ENCODE data around the gene C11orf24. TPM values are rescaled to one million over a fixed set of nuclear protein-coding genes. Genes with fewer than 3 reads are reported as not detected.

C11orf24 gene
- total and polyA plus RNA-seq, 12 donors = 14.9 to 62.2 (median 30.8) TPM

DNA sequence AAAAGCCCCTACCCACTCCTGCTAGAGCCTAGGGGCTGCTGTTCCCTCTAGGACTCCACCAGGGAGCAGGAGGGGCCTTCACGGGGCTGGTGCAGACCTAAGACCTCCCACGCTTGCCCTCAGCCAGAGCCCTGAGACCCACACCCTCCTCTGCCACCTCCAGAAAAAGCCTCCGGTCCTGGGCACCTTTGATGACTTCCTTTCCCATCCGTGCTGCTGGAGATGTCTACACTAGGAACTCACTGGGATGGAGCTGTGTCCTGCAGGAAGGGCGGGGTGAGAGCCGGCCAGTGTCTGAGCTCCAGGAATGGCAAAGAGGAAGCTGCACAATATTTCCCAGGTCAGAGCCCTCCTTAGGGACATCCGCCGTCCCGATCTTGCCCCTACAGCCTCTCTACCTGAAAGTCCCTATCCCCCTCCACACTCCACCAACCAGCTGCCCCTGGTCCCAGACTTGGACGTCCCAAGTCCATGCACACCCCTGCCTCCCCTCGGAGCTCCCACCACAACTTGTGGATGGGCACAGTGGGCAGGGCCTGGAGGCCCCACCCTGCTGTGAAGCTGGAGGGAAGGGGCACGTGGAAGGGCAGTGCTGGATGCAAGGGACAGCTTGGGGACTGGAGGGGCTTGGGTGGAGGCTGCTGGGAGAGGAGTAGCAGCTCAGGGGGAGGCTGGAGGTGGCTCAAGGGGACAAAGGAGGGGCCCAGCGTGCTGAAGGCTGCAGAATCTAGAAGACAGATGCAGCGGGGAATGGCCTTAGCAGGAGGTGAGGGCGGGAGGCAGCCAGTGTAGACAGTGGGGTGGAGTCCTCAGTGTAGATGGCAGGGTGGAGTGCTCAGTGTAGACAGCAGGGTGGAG is 27.1 kb upstream of the C11orf24 start:
- Histone ChIP-seq H3K27me3 (no peaks in the 10 kb centered on the region), H3K9me3 (no peaks in the 10 kb centered on the region), H3K36me3 (no peaks in the 10 kb centered on the region), H3K4me1 (peaks cover 6 to 28% (median 17%) of the 10 kb centered on the region in 9 donors), H3K27ac (no peak overlapping the region), H3K4me3 (no peak overlapping the region)
- peak in 7 of 8 donors; percentile 23 to 73 (median 48) for ATAC-seq
- 64 to 71% methylated on average over 15 of the region's 15 CpGs for WGBS, 2 donors
- TF ChIP-seq CTCF (IDR thresholded peaks at IDR 0.05) = no peak
- no peak for DNase-seq
- intact Hi-C loops (cut with DNase I) = loop anchor here in 6 of 10 donors (1.0 to 10.0 kb wide), 7 partner anchors 42 to 148 kb away; no protein-coding TSS in a partner anchor

DNA sequence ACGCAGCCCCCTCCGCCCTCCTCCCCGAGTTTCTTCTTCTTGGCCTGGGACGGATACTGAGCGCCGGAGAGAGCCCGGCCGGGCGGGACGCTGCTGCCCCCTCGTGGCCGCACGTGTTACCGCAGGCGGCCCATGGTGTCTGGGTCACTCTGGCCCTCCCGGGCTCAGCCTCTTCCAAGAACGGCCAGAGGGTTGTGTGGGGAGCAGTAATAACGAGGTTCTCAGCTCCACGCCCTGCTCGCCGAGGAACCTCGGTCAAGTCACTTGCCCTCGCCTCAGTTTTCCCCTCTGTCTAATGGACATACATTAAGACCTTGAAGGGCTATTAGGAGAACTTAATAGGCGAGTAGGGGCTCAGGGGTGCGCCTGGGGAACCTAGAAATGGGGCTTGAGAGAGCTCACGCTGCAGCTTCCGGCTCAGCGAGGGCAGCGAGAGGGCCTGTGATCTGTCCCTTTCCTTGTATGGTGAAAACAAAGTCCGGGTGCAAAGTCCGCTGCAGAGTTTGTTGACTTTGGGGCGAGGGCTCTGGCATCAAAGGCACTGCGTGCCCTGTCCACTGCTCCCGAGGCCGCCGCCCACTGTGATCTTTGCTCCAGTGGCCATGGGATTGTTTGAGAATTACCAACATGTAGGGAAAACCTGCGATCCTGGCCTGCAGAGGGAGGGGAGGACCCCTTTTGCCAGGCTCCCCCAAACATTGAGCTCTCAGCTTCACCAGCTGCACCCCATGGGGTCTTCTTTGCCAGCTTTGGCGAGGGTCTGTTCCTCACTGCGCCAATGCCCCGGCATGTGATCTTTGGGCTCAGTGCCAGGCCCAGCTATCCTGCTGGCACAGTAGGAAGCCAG is 26.3 kb upstream of the C11orf24 start:
- H3K4me3 ChIP-seq = peak overlapping the region in 4 of 10 donors; percentile 9 to 23 (median 20)
- H3K27ac ChIP-seq = peak overlapping the region in 1 of 10 donors; percentile 5
- DNase-seq (peak; percentile 75 to 83), ATAC-seq (peak; percentile 95 to 98 (median 97))
- no peaks in the 10 kb centered on the region for H3K36me3 ChIP-seq
- WGBS, 2 donors = 28 to 33% methylated on average over 40 of the region's 40 CpGs
- no peaks in the 10 kb centered on the region for H3K27me3 ChIP-seq
- peak; percentile 97 to 99 (median 98) for TF ChIP-seq CTCF (IDR thresholded peaks at IDR 0.05)
- intact Hi-C loops (cut with DNase I) = loop anchor here (1.0 to 10.0 kb wide), 9 partner anchors 40 to 149 kb away; no protein-coding TSS in a partner anchor
- no peaks in the 10 kb centered on the region for H3K9me3 ChIP-seq
- peaks cover 6 to 28% (median 17%) of the 10 kb centered on the region in 9 donors for H3K4me1 ChIP-seq

GRCh38 chr11:68297494-68297811 is 25.7 kb upstream of the C11orf24 start:
- Histone ChIP-seq H3K36me3 (no peaks in the 10 kb centered on the region), H3K27me3 (no peaks in the 10 kb centered on the region), H3K4me1 (peaks cover 6 to 23% (median 14%) of the 10 kb centered on the region in 9 donors), H3K9me3 (no peaks in the 10 kb centered on the region), H3K4me3 (peak overlapping the region in 4 of 10 donors; percentile 9 to 23 (median 20)), H3K27ac (peak overlapping the region in 1 of 10 donors; percentile 5)
- DNase-seq (no peak), ATAC-seq (no peak)
- TF ChIP-seq CTCF (IDR thresholded peaks at IDR 0.05) = no peak
- intact Hi-C loops (cut with DNase I) = loop anchor here in 9 of 10 donors (1.0 to 10.0 kb wide), 9 partner anchors 39 to 150 kb away; no protein-coding TSS in a partner anchor
- WGBS, 2 donors = 34 to 35% methylated on average over 10 of the region's 10 CpGs

DNA sequence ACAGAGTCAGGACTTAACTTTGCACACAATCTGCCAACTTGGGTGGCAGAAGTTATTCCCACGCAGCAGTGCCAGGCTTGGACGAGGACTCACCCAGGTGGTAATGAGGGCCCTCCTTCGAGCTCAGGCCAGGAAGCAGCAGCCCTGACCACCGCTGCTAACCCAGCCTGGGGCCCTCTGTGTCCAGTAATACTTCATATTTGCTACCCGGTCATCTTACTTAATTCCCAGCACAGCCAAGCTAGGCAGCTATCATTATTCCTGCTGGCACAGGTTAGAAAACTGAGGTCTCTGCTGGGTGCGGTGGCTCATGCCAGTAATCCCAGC is 25.2 kb upstream of the C11orf24 start:
- intact Hi-C loops (cut with DNase I) = loop anchor here in 9 of 10 donors (1.0 to 10.0 kb wide), 9 partner anchors 39 to 150 kb away; no protein-coding TSS in a partner anchor
- no peak for TF ChIP-seq CTCF (IDR thresholded peaks at IDR 0.05)
- no peaks in the 10 kb centered on the region for H3K9me3 ChIP-seq
- no peaks in the 10 kb centered on the region for H3K36me3 ChIP-seq
- DNase-seq = no peak
- ATAC-seq = no peak
- H3K4me1 ChIP-seq = peaks cover 6 to 23% (median 14%) of the 10 kb centered on the region in 9 donors
- H3K27ac ChIP-seq = no peak overlapping the region
- no peak overlapping the region for H3K4me3 ChIP-seq
- no peaks in the 10 kb centered on the region for H3K27me3 ChIP-seq
- WGBS, 2 donors = 95% methylated on average over 6 of the region's 6 CpGs
